Tibial artery (tissue), 4 donors: ENCODE data around the gene APP.

Source experiments
- DNase-seq, 2 donors: peaks; one replicate each; pipeline ENCODE4 v3.0.0-alpha.2; 2019
- H3K27ac ChIP-seq, 2 donors: fragments of 200-600 bp; sonication (generic) in 1 of 2; 1 replicate in 1 of 2; 2 replicates in 1 of 2; pipeline ENCODE4 v1.5.1; 2018 to 2019; ENCODE audit warnings: mild to moderate bottlenecking in 1 of 2
- H3K27me3 ChIP-seq, 2 donors: fragments of 200-600 bp; sonication (generic) in 1 of 2; one replicate each; pipeline versions ENCODE4 v1.5.1 to v1.6.0; 2016 to 2019
- H3K36me3 ChIP-seq, 3 donors: fragments of 200-600 bp; sonication (generic) in 2 of 3; one replicate each; pipeline ENCODE4 v1.5.1; 2016 to 2019; ENCODE audit warnings: mild to moderate bottlenecking in 2 of 3
- H3K4me1 ChIP-seq, 4 donors: fragments of 200-600 bp; sonication (generic) in 2 of 4; 1 replicate in 3 of 4; 2 replicates in 1 of 4; pipeline ENCODE4 v1.5.1; 2016 to 2019
- H3K4me3 ChIP-seq, 2 donors: fragments of 200-600 bp; sonication (generic) in 1 of 2; 1 replicate in 1 of 2; 2 replicates in 1 of 2; pipeline ENCODE4 v1.5.1; 2018 to 2019; ENCODE audit warnings: mild to moderate bottlenecking in 2 of 2
- H3K9me3 ChIP-seq, 3 donors: fragments of 200-600 bp; sonication (generic) in 1 of 3; one replicate each; pipeline ENCODE4 v1.5.1; 2016 to 2019
- intact Hi-C: fragments of 100-400 bp; cut with DNase I; formaldehyde crosslinking; loops from one replicate; pipeline ENCODE4 v1.15.0; 2023; ENCODE audit warnings: low total_unique reads
- TF ChIP-seq, protein P1 (sequence below), 2 experiments: fragments of 200-600 bp in 1 of 2; fragments of 450-650 bp in 1 of 2; IDR thresholded peaks; one replicate each; pipeline ENCODE4 v1.5.1; 2017 to 2019; ENCODE audit warnings: antibody characterized with exemption in 2 of 2, mild to moderate bottlenecking in 1 of 2, moderate library complexity in 1 of 2

APP gene

DNA sequence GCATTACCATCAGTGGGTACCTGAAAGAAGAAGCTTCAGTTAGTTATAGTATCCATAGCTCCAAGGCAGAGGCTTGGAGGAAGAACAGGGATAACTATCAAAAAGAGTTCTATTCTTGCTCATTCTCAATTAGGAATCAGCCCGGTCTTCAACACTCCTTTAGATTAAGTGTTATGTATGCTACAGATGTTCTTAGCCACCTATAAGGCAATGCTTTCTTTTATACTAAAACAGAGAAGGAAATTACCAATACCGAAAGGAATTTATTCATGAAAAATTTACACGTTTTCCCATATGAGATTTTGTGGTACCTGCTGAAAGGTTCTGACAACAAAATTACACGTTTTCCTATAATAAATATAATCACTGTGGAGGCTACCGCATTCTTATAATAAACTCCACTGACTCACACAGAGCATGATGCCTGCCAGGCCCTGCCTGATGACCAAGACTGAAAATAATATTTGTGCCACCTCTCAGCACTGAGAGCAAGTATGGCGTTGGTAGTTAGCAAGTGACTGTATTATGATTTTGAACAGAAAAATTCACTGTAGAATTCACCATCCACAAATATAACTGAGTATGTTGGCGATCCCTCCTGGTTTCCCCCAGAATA lies 58.3 kb downstream of the APP start:
- TF ChIP-seq, protein P1, sequence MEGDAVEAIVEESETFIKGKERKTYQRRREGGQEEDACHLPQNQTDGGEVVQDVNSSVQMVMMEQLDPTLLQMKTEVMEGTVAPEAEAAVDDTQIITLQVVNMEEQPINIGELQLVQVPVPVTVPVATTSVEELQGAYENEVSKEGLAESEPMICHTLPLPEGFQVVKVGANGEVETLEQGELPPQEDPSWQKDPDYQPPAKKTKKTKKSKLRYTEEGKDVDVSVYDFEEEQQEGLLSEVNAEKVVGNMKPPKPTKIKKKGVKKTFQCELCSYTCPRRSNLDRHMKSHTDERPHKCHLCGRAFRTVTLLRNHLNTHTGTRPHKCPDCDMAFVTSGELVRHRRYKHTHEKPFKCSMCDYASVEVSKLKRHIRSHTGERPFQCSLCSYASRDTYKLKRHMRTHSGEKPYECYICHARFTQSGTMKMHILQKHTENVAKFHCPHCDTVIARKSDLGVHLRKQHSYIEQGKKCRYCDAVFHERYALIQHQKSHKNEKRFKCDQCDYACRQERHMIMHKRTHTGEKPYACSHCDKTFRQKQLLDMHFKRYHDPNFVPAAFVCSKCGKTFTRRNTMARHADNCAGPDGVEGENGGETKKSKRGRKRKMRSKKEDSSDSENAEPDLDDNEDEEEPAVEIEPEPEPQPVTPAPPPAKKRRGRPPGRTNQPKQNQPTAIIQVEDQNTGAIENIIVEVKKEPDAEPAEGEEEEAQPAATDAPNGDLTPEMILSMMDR (IDR thresholded peaks at IDR 0.05): no peak
- Histone ChIP-seq H3K4me1 (peaks cover 0 to 27% (median 11%) of the 10 kb centered on the region in 4 donors), H3K27me3 (no peaks in the 10 kb centered on the region), H3K9me3 (no peaks in the 10 kb centered on the region), H3K27ac (no peak overlapping the region), H3K4me3 (no peak overlapping the region), H3K36me3 (peaks cover 0 to 9% (median 0%) of the 10 kb centered on the region in 3 donors)
- no peak for DNase-seq
- intact Hi-C loops: no loop called here

GRCh38 chr21:26110715-26111114 lies 59.9 kb downstream of the APP start:
- peaks cover 0 to 15% (median 5%) of the 10 kb centered on the region in 4 donors for H3K4me1 ChIP-seq
- H3K4me3 ChIP-seq: no peak overlapping the region
- intact Hi-C loops: no loop called here
- DNase-seq: no peak
- H3K27me3 ChIP-seq: no peaks in the 10 kb centered on the region
- TF ChIP-seq, protein P1 (IDR thresholded peaks at IDR 0.05): no peak
- no peak overlapping the region for H3K27ac ChIP-seq
- H3K36me3 ChIP-seq: peaks cover 0 to 9% (median 0%) of the 10 kb centered on the region in 3 donors
- H3K9me3 ChIP-seq: no peaks in the 10 kb centered on the region

DNA sequence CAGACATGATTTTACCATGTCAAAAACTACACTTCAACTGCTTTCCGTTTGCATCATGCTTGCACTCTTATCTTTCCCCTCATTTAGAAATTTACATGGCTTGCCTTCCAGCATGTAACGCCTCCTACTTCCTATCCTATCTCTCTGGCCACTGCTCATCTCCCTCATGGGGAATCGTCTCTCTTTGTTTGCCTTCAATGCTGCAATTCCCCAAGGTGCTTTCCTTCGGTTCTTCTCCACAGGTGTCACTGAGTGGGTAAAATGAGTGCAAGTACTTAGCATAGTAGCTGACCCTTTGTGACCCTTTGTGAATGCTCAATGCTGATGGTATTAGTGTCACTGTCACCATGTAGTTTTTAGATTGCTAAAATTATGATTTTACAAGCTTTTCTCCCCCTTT lies 63.1 kb downstream of the APP start:
- TF ChIP-seq, protein P1 (IDR thresholded peaks at IDR 0.05): no peak
- Histone ChIP-seq H3K9me3 (no peaks in the 10 kb centered on the region), H3K4me3 (no peak overlapping the region), H3K27me3 (no peaks in the 10 kb centered on the region), H3K36me3 (peaks cover 0 to 9% (median 0%) of the 10 kb centered on the region in 3 donors), H3K4me1 (peaks cover 0 to 7% (median 3%) of the 10 kb centered on the region in 4 donors), H3K27ac (no peak overlapping the region)
- no peak for DNase-seq
- intact Hi-C loops: no loop called here

GRCh38 chr21:26106562-26106961 lies 64.0 kb downstream of the APP start:
- Histone ChIP-seq H3K9me3 (no peaks in the 10 kb centered on the region), H3K27ac (no peak overlapping the region), H3K4me1 (no peaks in the 10 kb centered on the region), H3K36me3 (peaks cover 0 to 9% (median 0%) of the 10 kb centered on the region in 3 donors), H3K27me3 (no peaks in the 10 kb centered on the region), H3K4me3 (no peak overlapping the region)
- TF ChIP-seq, protein P1 (IDR thresholded peaks at IDR 0.05): no peak
- intact Hi-C loops: no loop called here
- no peak for DNase-seq

DNA sequence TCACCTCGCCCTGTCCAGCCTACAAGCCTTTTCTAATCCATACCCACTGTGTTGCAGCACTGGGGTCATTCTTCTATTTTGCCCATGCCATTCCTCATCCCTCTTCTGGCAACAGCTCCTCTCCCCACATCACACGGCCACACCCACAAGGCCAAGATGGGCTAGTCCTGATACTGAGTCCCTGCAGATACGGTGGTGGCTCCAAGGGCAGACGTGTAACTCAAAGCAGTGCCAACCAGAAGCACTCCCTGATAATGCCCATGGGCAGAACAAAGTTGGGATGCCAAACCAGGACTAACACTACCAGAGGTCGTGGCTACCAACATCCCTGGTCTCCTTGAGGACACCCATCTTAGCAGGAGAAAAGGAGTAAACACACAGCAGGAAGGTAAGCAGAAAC lies 64.8 kb downstream of the APP start:
- Histone ChIP-seq H3K4me3 (no peak overlapping the region), H3K27ac (no peak overlapping the region), H3K4me1 (no peaks in the 10 kb centered on the region), H3K36me3 (peaks cover 0 to 9% (median 0%) of the 10 kb centered on the region in 3 donors), H3K27me3 (no peaks in the 10 kb centered on the region), H3K9me3 (no peaks in the 10 kb centered on the region)
- DNase-seq: no peak
- intact Hi-C loops: no loop called here
- TF ChIP-seq, protein P1 (IDR thresholded peaks at IDR 0.05): no peak
